HEK293T (cell line): ENCODE data around the gene PLEK2.

ENCODE experiments used
- BHLHE40 ChIP-seq: fragments of 450-650 bp; IDR thresholded peaks from 2 replicates; pipeline ENCODE4 v1.6.1; 2016; ENCODE audit warnings: mild to moderate bottlenecking, moderate library complexity, borderline replicate concordance
- ELF4 ChIP-seq: fragments of 450-650 bp; IDR thresholded peaks from 2 replicates; pipeline ENCODE4 v1.6.1; 2017; ENCODE audit warnings: antibody characterized with exemption
- FOXA1 ChIP-seq: fragments of 450-650 bp; IDR thresholded peaks from 2 replicates; pipeline ENCODE4 v1.6.1; 2016; ENCODE audit warnings: mild to moderate bottlenecking
- FOXK2 ChIP-seq: fragments of 450-650 bp; IDR thresholded peaks from 2 replicates; pipeline ENCODE4 v1.6.1; 2016; ENCODE audit warnings: mild to moderate bottlenecking
- FOXM1 ChIP-seq: fragments of 450-650 bp; IDR thresholded peaks from 2 replicates; pipeline ENCODE4 v1.6.1; 2017; ENCODE audit warnings: mild to moderate bottlenecking, borderline replicate concordance
- HDGF ChIP-seq: fragments of 450-650 bp; IDR thresholded peaks from 2 replicates; pipeline ENCODE4 v1.6.1; 2017; ENCODE audit warnings: antibody characterized with exemption, borderline replicate concordance
- PKNOX1 ChIP-seq: fragments of 450-650 bp; IDR thresholded peaks from 2 replicates; pipeline ENCODE4 v1.6.1; 2016
- SP1 ChIP-seq: fragments of 450-650 bp; IDR thresholded peaks from 2 replicates; pipeline ENCODE4 v1.6.1; 2017
- SUZ12 ChIP-seq: fragments of 450-650 bp; IDR thresholded peaks from 2 replicates; pipeline ENCODE4 v1.6.1; 2016; ENCODE audit warnings: mild to moderate bottlenecking
- TARDBP ChIP-seq: fragments of 450-650 bp; IDR thresholded peaks from 2 replicates; pipeline ENCODE4 v1.6.1; 2016

- TF ChIP-seq SUZ12 (no peak), TARDBP (no peak), HDGF (no peak), FOXM1 (no peak), FOXA1 (no peak), ELF4 (no peak), SP1 (no peak), BHLHE40 (no peak), FOXK2 (no peak), PKNOX1 (no peak)
Measured at GRCh38 chr14:67442139-67442906, 30.4 kb upstream of the PLEK2 start.
